Stimulated activated CD4-positive, alpha-beta T cell treated with anti-CD3 and anti-CD28 coated beads, Interleukin-4, amount 100 ng/mL, for 1 hour (primary cell): ENCODE measurements around the gene GRAP.
"Not testable (repeated sequence)": the region's sequence is repeated elsewhere in the genome, so short reads cannot be mapped to it uniquely, and the experiment has no call there.

ENCODE experiments used
- DNase-seq: peaks from one replicate; pipeline ENCODE4 v3.0.0-alpha.2; 2020

Gene GRAP

GRCh38 chr17:19046782-19047375 lies at the start of gene GRAP:
Gene GRAP, minus strand, starts transcription at chr17:19046957. Its CDS starts 31 bp downstream, at chr17:19046926.
- not testable (repeated sequence) for DNase-seq

GRCh38 chr17:19093684-19094438 lies 47.1 kb upstream of the GRAP start:
- DNase-seq: not testable (repeated sequence)

- DNase-seq: not testable (repeated sequence)
Observed at GRCh38 chr17:19092737-19093683, 46.3 kb upstream of the GRAP start.

GRCh38 chr17:19090058-19090772 lies 43.5 kb upstream of the GRAP start:
- DNase-seq: not testable (repeated sequence)

GRCh38 chr17:19088804-19089685 lies 42.3 kb upstream of the GRAP start:
- not testable (repeated sequence) for DNase-seq

GRCh38 chr17:19077386-19077785 lies 30.6 kb upstream of the GRAP start:
- not testable (repeated sequence) for DNase-seq

- DNase-seq: peak; percentile 30
Observed at GRCh38 chr17:19076398-19077192, 29.8 kb upstream of the GRAP start.

GRCh38 chr17:19070318-19071168 lies 23.8 kb upstream of the GRAP start:
- not testable (repeated sequence) for DNase-seq

GRCh38 chr17:19064378-19064777 lies 17.6 kb upstream of the GRAP start:
- DNase-seq: peak; percentile 4

- peak; percentile 73 for DNase-seq
Observed at GRCh38 chr17:19063326-19063956, 16.7 kb upstream of the GRAP start.

- not testable (repeated sequence) for DNase-seq
Observed at GRCh38 chr17:19062718-19063325, 16.1 kb upstream of the GRAP start.

- not testable (repeated sequence) for DNase-seq
Observed at GRCh38 chr17:19062009-19062717, 15.4 kb upstream of the GRAP start.

GRCh38 chr17:19055447-19055846 lies 8.7 kb upstream of the GRAP start:
- not testable (repeated sequence) for DNase-seq

- not testable (repeated sequence) for DNase-seq
Observed at GRCh38 chr17:19048826-19049225, 2.1 kb upstream of the GRAP start.

GRCh38 chr17:19047510-19047909 lies 753 bp upstream of the GRAP start:
- DNase-seq: not testable (repeated sequence)

GRCh38 chr17:19044643-19045042 lies 2.1 kb downstream of the GRAP start:
- not testable (repeated sequence) for DNase-seq

GRCh38 chr17:19043032-19043431 lies 3.7 kb downstream of the GRAP start:
- DNase-seq: not testable (repeated sequence)

- not testable (repeated sequence) for DNase-seq
Observed at GRCh38 chr17:19042369-19042768, 4.4 kb downstream of the GRAP start.
